Caco-2 (cell line): ENCODE data around the gene ZBTB16. TPM values are rescaled to one million over a fixed set of nuclear protein-coding genes. Genes with fewer than 3 reads are reported as not detected.

Source experiments
- BruUV-seq: library from RNA; stranded (reverse); fragments of 400-500 nt; replicated peaks from 2 replicates; lab custom pipeline; 2021; lab: Mats Ljungman, UMichigan
- CTCF ChIA-PET: fragments of 300-600 bp; sonication (Branson Sonifier 250); formaldehyde crosslinking; loops from one replicate; lab custom pipeline; 2022; ENCODE audit warnings: antibody characterized with exemption; lab: Charles Lee
- POLR2A ChIA-PET: fragments of 300-600 bp; sonication (Branson Sonifier 250); formaldehyde crosslinking; loops from one replicate; lab custom pipeline; 2022; ENCODE audit warnings: antibody characterized with exemption; lab: Charles Lee
- DNase-seq, 2 experiments: peaks; one replicate each; pipeline versions ENCODE4 v3.0.0 to v3.0.0-alpha.2; 2020 to 2022
- H3K27me3 ChIP-seq: replicated peaks from 2 replicates; pipeline ENCODE4 v1.6.0; 2011; ENCODE audit warnings: low read length; ENCODE audit not compliant: control insufficient read depth, insufficient read depth
- H3K36me3 ChIP-seq: 2 replicates; pipeline ENCODE4 v1.5.1; 2011; ENCODE audit warnings: low read length; ENCODE audit not compliant: control insufficient read depth, insufficient read depth
- H3K4me1 ChIP-seq: fragments of 250-450 bp; sonication (Bioruptor Pico); 2 replicates; pipeline ENCODE4 v1.5.1; 2020; ENCODE audit warnings: mild to moderate bottlenecking
- H3K4me3 ChIP-seq: 2 replicates; pipeline ENCODE4 v1.5.1; 2011; ENCODE audit warnings: low read depth, mild to moderate bottlenecking, control low read depth, low read length
- H3K9me3 ChIP-seq: fragments of 250-450 bp; sonication (Bioruptor Pico); 2 replicates; pipeline ENCODE4 v1.5.1; 2020; ENCODE audit warnings: mild to moderate bottlenecking, moderate library complexity
- H3K27ac Mint-ChIP-seq: one replicate; pipeline ENCODE4 v1.8.0; 2022; ENCODE audit warnings: mixed read lengths; ENCODE audit not compliant: unreplicated experiment
- H3K27me3 Mint-ChIP-seq: one replicate; pipeline ENCODE4 v1.8.0; 2022; ENCODE audit warnings: mixed read lengths; ENCODE audit not compliant: insufficient read depth, unreplicated experiment
- H3K36me3 Mint-ChIP-seq: one replicate; pipeline ENCODE4 v1.8.0; 2022; ENCODE audit warnings: mild to moderate bottlenecking, mixed read lengths; ENCODE audit not compliant: insufficient read depth, unreplicated experiment
- H3K4me1 Mint-ChIP-seq: one replicate; pipeline ENCODE4 v1.8.0; 2022; ENCODE audit warnings: low read depth, mixed read lengths; ENCODE audit not compliant: unreplicated experiment
- H3K4me3 Mint-ChIP-seq: one replicate; pipeline ENCODE4 v1.8.0; 2022; ENCODE audit warnings: mild to moderate bottlenecking, moderate library complexity, mixed read lengths; ENCODE audit not compliant: unreplicated experiment
- H3K9me3 Mint-ChIP-seq: one replicate; pipeline ENCODE4 v1.8.0; 2022; ENCODE audit warnings: mixed read lengths; ENCODE audit not compliant: unreplicated experiment
- intact Hi-C: fragments of 100-400 bp; cut with micrococcal nuclease; formaldehyde crosslinking; loops from one replicate; pipeline ENCODE4 v1.10.0; 2022; ENCODE audit not compliant: unreplicated experiment
- total RNA-seq: library from RNA; stranded (reverse); gene quantifications from 2 replicates; pipeline ENCODE4 v1.2.3, GENCODE V29; 2022
- TF ChIP-seq, protein P1 (sequence below), 2 experiments: fragments of 200-600 bp in 1 of 2; IDR thresholded peaks; 1 replicate in 1 of 2; 2 replicates in 1 of 2; pipeline versions ENCODE4 v1.5.1 to v1.8.0; 2011 to 2022; ENCODE audit warnings: antibody characterized with exemption in 1 of 2, control low read depth in 1 of 2, inconsistent platforms in 1 of 2, low read depth in 1 of 2, low read length in 1 of 2, mild to moderate bottlenecking in 1 of 2, moderate library complexity in 1 of 2; ENCODE audit not compliant: insufficient read depth in 1 of 2, severe bottlenecking in 1 of 2, unreplicated experiment in 1 of 2

ZBTB16 gene
- total RNA-seq, 1 experiment from 2014 or later = 12.7 TPM

DNA sequence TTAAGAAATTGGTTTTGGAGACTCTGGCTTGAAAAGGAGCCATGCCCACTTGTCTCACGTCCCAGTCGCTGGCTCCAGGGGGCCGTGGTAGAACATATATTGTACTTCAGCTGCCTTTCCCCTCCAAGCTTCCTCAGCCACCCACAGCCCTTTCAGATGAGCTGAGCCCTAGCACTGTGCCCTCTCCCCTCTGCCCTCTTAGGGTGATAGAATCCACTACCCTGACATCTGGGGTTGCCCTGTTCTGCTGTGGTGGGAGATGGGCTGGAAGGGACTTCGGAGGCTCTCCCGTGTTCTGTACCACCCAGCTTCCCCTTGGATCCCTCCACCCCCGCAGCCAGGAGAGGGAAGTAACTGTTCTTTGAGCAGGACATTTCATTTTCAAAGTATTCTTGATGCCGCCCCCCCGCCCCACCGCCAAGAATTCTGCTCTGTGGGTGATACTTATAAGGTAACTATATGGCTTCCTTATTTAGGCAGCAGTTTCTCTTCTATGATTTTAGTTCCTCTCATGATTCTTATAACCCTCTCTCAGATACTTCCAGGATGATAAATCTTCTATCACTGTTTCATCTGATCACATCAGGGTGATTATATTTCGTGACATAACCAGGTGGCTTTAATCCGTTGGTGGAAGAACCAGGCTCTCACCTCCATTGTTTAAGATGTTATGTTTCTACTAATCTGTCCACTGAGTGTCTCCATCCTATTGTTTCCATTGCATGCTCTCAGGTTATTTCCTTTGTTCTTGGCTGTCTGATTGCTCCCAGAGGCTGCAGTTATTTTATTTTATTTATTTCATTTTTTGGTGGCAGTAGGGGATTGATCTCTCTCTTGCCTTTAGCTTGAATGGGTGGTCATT lies 24.1 kb downstream of the ZBTB16 start:
- Mint-ChIP-seq H3K27me3 (no peaks in the 10 kb centered on the region), H3K4me3 (no peak overlapping the region), H3K9me3 (no peaks in the 10 kb centered on the region), H3K4me1 (peaks cover 52% of the 10 kb centered on the region), H3K36me3 (no peaks in the 10 kb centered on the region), H3K27ac (no peak overlapping the region)
- ChIA-PET POLR2A (interaction anchor here (0.6 kb wide), 1 partner anchor 173 kb away, joined by 3 read pairs; no protein-coding TSS in a partner anchor), CTCF (interaction anchor here (1.1 to 1.4 kb wide), 2 partner anchors 23 to 24 kb away, joined by 3 to 4 read pairs; partner anchors contain the start of gene ZBTB16)
- no peak overlapping the region for H3K4me3 ChIP-seq
- no peaks in the 10 kb centered on the region for H3K27me3 ChIP-seq
- H3K36me3 ChIP-seq = no peaks in the 10 kb centered on the region
- intact Hi-C loops = no loop called here
- BruUV-seq = no TSS peak
- DNase-seq = no peak
- TF ChIP-seq, protein P1, sequence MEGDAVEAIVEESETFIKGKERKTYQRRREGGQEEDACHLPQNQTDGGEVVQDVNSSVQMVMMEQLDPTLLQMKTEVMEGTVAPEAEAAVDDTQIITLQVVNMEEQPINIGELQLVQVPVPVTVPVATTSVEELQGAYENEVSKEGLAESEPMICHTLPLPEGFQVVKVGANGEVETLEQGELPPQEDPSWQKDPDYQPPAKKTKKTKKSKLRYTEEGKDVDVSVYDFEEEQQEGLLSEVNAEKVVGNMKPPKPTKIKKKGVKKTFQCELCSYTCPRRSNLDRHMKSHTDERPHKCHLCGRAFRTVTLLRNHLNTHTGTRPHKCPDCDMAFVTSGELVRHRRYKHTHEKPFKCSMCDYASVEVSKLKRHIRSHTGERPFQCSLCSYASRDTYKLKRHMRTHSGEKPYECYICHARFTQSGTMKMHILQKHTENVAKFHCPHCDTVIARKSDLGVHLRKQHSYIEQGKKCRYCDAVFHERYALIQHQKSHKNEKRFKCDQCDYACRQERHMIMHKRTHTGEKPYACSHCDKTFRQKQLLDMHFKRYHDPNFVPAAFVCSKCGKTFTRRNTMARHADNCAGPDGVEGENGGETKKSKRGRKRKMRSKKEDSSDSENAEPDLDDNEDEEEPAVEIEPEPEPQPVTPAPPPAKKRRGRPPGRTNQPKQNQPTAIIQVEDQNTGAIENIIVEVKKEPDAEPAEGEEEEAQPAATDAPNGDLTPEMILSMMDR (IDR thresholded peaks at IDR 0.05; ENCODE audit: insufficient read depth in 1 of 2, low read depth in 1 of 2, low read length in 1 of 2, severe bottlenecking in 1 of 2, unreplicated experiment in 1 of 2) = no peak
- peaks cover 64% of the 10 kb centered on the region for H3K4me1 ChIP-seq
- H3K9me3 ChIP-seq = no peaks in the 10 kb centered on the region

DNA sequence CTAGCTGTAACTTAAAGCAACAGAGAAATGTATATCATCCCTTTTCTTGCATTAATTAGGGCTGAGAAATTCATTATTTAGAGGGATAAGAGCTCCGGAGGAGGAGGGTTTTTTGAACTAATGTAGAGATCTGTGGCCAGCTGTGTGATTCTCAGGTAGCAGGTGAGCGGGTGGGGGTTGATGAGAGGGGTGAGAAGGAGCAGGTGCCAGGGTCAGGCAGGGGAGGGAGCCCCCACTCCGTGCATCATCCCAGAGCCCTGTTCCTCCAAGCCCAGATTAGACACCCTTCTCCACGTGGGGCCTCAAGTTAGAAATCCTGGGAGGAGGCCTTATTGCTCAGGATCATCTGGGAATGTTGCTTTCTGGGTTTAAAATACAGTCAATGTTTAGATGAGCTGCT lies 24.9 kb downstream of the ZBTB16 start:
- H3K27me3 ChIP-seq = no peaks in the 10 kb centered on the region
- BruUV-seq = no TSS peak
- DNase-seq = no peak
- peaks cover 56% of the 10 kb centered on the region for H3K4me1 ChIP-seq
- no peaks in the 10 kb centered on the region for H3K9me3 ChIP-seq
- no peaks in the 10 kb centered on the region for H3K36me3 Mint-ChIP-seq
- POLR2A ChIA-PET = no interaction called here
- H3K4me3 Mint-ChIP-seq = no peak overlapping the region
- intact Hi-C loops = no loop called here
- peaks cover 44% of the 10 kb centered on the region for H3K4me1 Mint-ChIP-seq
- no peaks in the 10 kb centered on the region for H3K27me3 Mint-ChIP-seq
- no peaks in the 10 kb centered on the region for H3K9me3 Mint-ChIP-seq
- no peak overlapping the region for H3K27ac Mint-ChIP-seq
- no peaks in the 10 kb centered on the region for H3K36me3 ChIP-seq
- no peak overlapping the region for H3K4me3 ChIP-seq
- TF ChIP-seq, protein P1 (IDR thresholded peaks at IDR 0.05; ENCODE audit: insufficient read depth in 1 of 2, low read depth in 1 of 2, low read length in 1 of 2, severe bottlenecking in 1 of 2, unreplicated experiment in 1 of 2) = no peak
- CTCF ChIA-PET = interaction anchor here (1.1 to 1.4 kb wide), 2 partner anchors 24 to 25 kb away, joined by 3 to 4 read pairs; partner anchors contain the start of gene ZBTB16

DNA sequence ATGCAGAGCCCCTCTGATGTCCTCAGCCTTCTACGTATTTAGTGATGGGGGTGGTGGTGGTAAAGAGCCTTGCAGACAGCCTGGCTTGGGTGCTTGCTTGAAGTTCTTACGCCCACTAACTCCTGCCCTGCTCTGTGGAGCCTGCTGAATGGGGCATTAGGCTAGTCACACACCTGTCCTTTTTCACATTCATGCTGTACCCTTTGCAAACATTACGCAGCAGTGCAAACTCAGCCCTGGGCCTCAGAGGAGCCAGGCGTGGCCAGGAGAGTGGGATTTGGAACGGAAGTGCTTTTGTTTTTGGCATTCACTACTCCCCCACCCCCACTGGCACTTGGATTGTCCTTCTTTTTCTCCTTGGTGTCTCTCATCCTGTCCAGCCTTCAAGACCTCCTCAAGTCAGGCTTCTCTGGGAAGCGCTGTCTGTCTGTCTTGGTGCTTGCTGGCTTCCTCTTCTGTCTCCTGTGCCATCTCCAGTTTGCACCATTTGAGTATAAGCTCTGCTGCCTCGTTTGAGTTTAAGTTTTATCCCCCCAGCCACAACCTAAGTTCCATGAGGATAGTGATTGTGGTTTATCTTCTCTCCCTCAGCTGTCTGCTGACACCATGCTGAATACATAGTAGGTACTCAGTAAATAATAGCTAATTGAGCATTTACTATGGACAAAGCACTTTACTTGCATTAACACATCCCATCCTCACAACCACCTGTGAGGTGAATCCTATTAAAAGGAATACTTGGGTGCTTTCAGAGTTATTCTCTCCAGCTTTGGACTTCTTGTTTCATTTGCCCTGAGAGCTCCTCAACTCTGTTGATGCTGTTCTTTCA lies 26.7 kb downstream of the ZBTB16 start:
- no peaks in the 10 kb centered on the region for H3K9me3 ChIP-seq
- Mint-ChIP-seq H3K4me1 (peaks cover 31% of the 10 kb centered on the region), H3K27ac (peak overlapping the region; percentile 32), H3K9me3 (no peaks in the 10 kb centered on the region), H3K36me3 (no peaks in the 10 kb centered on the region), H3K4me3 (no peak overlapping the region), H3K27me3 (no peaks in the 10 kb centered on the region)
- POLR2A ChIA-PET = no interaction called here
- BruUV-seq = no TSS peak
- no peak overlapping the region for H3K4me3 ChIP-seq
- H3K27me3 ChIP-seq = no peaks in the 10 kb centered on the region
- DNase-seq = peak; percentile 73 to 74
- CTCF ChIA-PET = interaction anchor here (0.7 kb wide), 1 partner anchor 26 kb away, joined by 3 read pairs; no protein-coding TSS in a partner anchor
- intact Hi-C loops = loop anchor here (1.0 kb wide), 1 partner anchor 8 kb away; no protein-coding TSS in a partner anchor
- TF ChIP-seq, protein P1 (IDR thresholded peaks at IDR 0.05; ENCODE audit: insufficient read depth in 1 of 2, low read depth in 1 of 2, low read length in 1 of 2, severe bottlenecking in 1 of 2, unreplicated experiment in 1 of 2) = no peak
- peaks cover 39% of the 10 kb centered on the region for H3K4me1 ChIP-seq
- H3K36me3 ChIP-seq = no peaks in the 10 kb centered on the region
